Measurements from ENCODE around the gene EGLN2.
A peak's percentile ranks its signal among the peaks of the same experiment; 100 is the strongest.

GRCh38 chr19:40798683-40799557 lies at the start of gene EGLN2:
- TF ChIP-seq, protein P1, sequence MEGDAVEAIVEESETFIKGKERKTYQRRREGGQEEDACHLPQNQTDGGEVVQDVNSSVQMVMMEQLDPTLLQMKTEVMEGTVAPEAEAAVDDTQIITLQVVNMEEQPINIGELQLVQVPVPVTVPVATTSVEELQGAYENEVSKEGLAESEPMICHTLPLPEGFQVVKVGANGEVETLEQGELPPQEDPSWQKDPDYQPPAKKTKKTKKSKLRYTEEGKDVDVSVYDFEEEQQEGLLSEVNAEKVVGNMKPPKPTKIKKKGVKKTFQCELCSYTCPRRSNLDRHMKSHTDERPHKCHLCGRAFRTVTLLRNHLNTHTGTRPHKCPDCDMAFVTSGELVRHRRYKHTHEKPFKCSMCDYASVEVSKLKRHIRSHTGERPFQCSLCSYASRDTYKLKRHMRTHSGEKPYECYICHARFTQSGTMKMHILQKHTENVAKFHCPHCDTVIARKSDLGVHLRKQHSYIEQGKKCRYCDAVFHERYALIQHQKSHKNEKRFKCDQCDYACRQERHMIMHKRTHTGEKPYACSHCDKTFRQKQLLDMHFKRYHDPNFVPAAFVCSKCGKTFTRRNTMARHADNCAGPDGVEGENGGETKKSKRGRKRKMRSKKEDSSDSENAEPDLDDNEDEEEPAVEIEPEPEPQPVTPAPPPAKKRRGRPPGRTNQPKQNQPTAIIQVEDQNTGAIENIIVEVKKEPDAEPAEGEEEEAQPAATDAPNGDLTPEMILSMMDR (IDR thresholded peaks at IDR 0.05): peak in 1 of 7 experiments; percentile 1
- peak; percentile 43 to 63 (median 59) for TF ChIP-seq POLR2A (IDR thresholded peaks at IDR 0.05)

Measured in body of pancreas (tissue), 4 donors.